Trophoblast cell (in vitro differentiated cells and primary cell): ENCODE measurements around the gene LCA5.

Experiments
- DNase-seq, 2 donors: peaks; one replicate each; pipeline ENCODE4 v3.0.0-alpha.2; 2016
- H2AFZ ChIP-seq: 2 replicates; pipeline ENCODE4 v1.6.1; 2013; ENCODE audit warnings: low read length, moderate library complexity, mild to moderate bottlenecking; ENCODE audit not compliant: insufficient read depth, poor library complexity
- H2AK5ac ChIP-seq: 2 replicates; pipeline ENCODE4 v1.6.1; 2013; ENCODE audit warnings: mild to moderate bottlenecking, low read length
- H2BK120ac ChIP-seq: 2 replicates; pipeline ENCODE4 v1.6.1; 2013; ENCODE audit warnings: low read length, mild to moderate bottlenecking, moderate library complexity; ENCODE audit not compliant: insufficient read depth, poor library complexity
- H2BK12ac ChIP-seq: 2 replicates; pipeline ENCODE4 v1.6.1; 2013; ENCODE audit warnings: mild to moderate bottlenecking, low read length, moderate library complexity
- H2BK5ac ChIP-seq: 2 replicates; pipeline ENCODE4 v1.6.1; 2013; ENCODE audit warnings: low read length, low read depth, moderate library complexity, mild to moderate bottlenecking; ENCODE audit not compliant: poor library complexity
- H3K14ac ChIP-seq: 2 replicates; pipeline ENCODE4 v1.6.1; 2013; ENCODE audit warnings: mild to moderate bottlenecking, low read length
- H3K18ac ChIP-seq: 2 replicates; pipeline ENCODE4 v1.6.1; 2013; ENCODE audit warnings: mild to moderate bottlenecking, low read length
- H3K23ac ChIP-seq: 2 replicates; pipeline ENCODE4 v1.6.1; 2013; ENCODE audit warnings: low read length
- H3K27ac ChIP-seq: 2 replicates; pipeline ENCODE4 v1.5.1; 2013; ENCODE audit warnings: low read depth, mild to moderate bottlenecking, inconsistent platforms, low read length, moderate library complexity
- H3K27me3 ChIP-seq: 2 replicates; pipeline ENCODE4 v1.6.1; 2013; ENCODE audit warnings: inconsistent platforms, mild to moderate bottlenecking, low read length, moderate library complexity; ENCODE audit not compliant: insufficient read depth
- H3K36me3 ChIP-seq, 2 experiments: 1 replicate in 1 of 2; 2 replicates in 1 of 2; pipeline ENCODE4 v1.6.1; 2013; ENCODE audit warnings: low read length in 2 of 2, mild to moderate bottlenecking in 2 of 2, moderate library complexity in 1 of 2; ENCODE audit not compliant: insufficient read depth in 2 of 2, control insufficient read depth in 1 of 2
- H3K4ac ChIP-seq: 2 replicates; pipeline ENCODE4 v1.6.1; 2013; ENCODE audit warnings: low read depth, mild to moderate bottlenecking, low read length, moderate library complexity
- H3K4me1 ChIP-seq, 2 experiments: 1 replicate in 1 of 2; 2 replicates in 1 of 2; pipeline ENCODE4 v1.6.1; 2013; ENCODE audit warnings: low read length in 2 of 2, mild to moderate bottlenecking in 2 of 2, moderate library complexity in 1 of 2; ENCODE audit not compliant: insufficient read depth in 2 of 2, control insufficient read depth in 1 of 2
- H3K4me2 ChIP-seq: 2 replicates; pipeline ENCODE4 v1.6.1; 2013; ENCODE audit warnings: inconsistent platforms, mild to moderate bottlenecking, low read length, moderate library complexity
- H3K4me3 ChIP-seq: 2 replicates; pipeline ENCODE4 v1.5.1; 2013; ENCODE audit warnings: mild to moderate bottlenecking, low read depth, low read length, inconsistent platforms
- H3K79me1 ChIP-seq: one replicate; pipeline ENCODE4 v1.6.1; 2013; ENCODE audit warnings: low read length
- H3K79me2 ChIP-seq: 2 replicates; pipeline ENCODE4 v1.6.1; 2013; ENCODE audit warnings: low read length, mild to moderate bottlenecking; ENCODE audit not compliant: control insufficient read depth, insufficient read depth, poor library complexity
- H3K9ac ChIP-seq: 2 replicates; pipeline ENCODE4 v1.6.1; 2013; ENCODE audit warnings: mild to moderate bottlenecking, low read length
- H3K9me3 ChIP-seq: 2 replicates; pipeline ENCODE4 v1.6.1; 2013; ENCODE audit warnings: low read depth, mild to moderate bottlenecking, control low read depth, inconsistent platforms, low read length; ENCODE audit not compliant: insufficient read depth
- H4K12ac ChIP-seq: 2 replicates; pipeline ENCODE4 v1.6.1; 2013; ENCODE audit warnings: low read depth, mild to moderate bottlenecking, low read length, moderate library complexity
- H4K8ac ChIP-seq: 2 replicates; pipeline ENCODE4 v1.6.1; 2013; ENCODE audit warnings: low read depth, mild to moderate bottlenecking, low read length, moderate library complexity
- H4K91ac ChIP-seq: one replicate; pipeline ENCODE4 v1.6.1; 2013; ENCODE audit warnings: low read depth, mild to moderate bottlenecking, low read length, moderate library complexity
- WGBS: extraction: QIAGEN DNeasy Blood & Tissue Kit; methylation state at CpG from one replicate; pipeline ENCODE4 v1.1.7; 2013; ENCODE audit warnings: missing lambda C conversion rate; ENCODE audit not compliant: insufficient read length, insufficient coverage; ENCODE audit errors: extremely low coverage; 5-methylcytosine and 5-hydroxymethylcytosine counted together

The LCA5 gene

GRCh38 chr6:79468587-79468986, 68.6 kb downstream of the LCA5 start:
- Histone ChIP-seq H4K91ac (no peak overlapping the region), H3K9me3 (no peaks in the 10 kb centered on the region), H4K8ac (no peak overlapping the region), H2AFZ (no peak overlapping the region), H2BK12ac (no peak overlapping the region), H3K9ac (no peak overlapping the region), H3K4me2 (no peak overlapping the region), H3K4ac (no peak overlapping the region), H4K12ac (no peak overlapping the region), H3K14ac (no peak overlapping the region), H3K36me3 (no peaks in the 10 kb centered on the region), H3K79me2 (no peaks in the 10 kb centered on the region), H2BK5ac (no peak overlapping the region), H3K27me3 (no peaks in the 10 kb centered on the region), H3K18ac (no peak overlapping the region), H3K27ac (peak overlapping the region; percentile 1), H3K79me1 (no peaks in the 10 kb centered on the region), H2AK5ac (no peak overlapping the region), H3K23ac (no peak overlapping the region), H3K4me1 (peaks cover 9 to 11% of the 10 kb centered on the region in 2 experiments), H2BK120ac (peak overlapping the region; percentile 40), H3K4me3 (no peak overlapping the region)
- DNase-seq = no peak
- WGBS = 100% methylated on average over 1 of the region's 8 CpGs

GRCh38 chr6:79468116-79468515, 69.1 kb downstream of the LCA5 start:
- Histone ChIP-seq H3K79me1 (no peaks in the 10 kb centered on the region), H3K4me3 (no peak overlapping the region), H3K18ac (no peak overlapping the region), H3K9ac (no peak overlapping the region), H3K4me2 (no peak overlapping the region), H3K36me3 (no peaks in the 10 kb centered on the region), H4K12ac (no peak overlapping the region), H3K4me1 (peaks cover 9 to 11% of the 10 kb centered on the region in 2 experiments), H2BK5ac (no peak overlapping the region), H2AFZ (peak overlapping the region; percentile 40), H4K8ac (no peak overlapping the region), H2BK12ac (peak overlapping the region; percentile 93), H2AK5ac (no peak overlapping the region), H2BK120ac (peak overlapping the region; percentile 40), H3K9me3 (no peaks in the 10 kb centered on the region), H3K4ac (no peak overlapping the region), H3K27ac (peak overlapping the region; percentile 48), H3K27me3 (no peaks in the 10 kb centered on the region), H3K14ac (peak overlapping the region; percentile 38), H3K23ac (no peak overlapping the region), H4K91ac (peak overlapping the region; percentile 65), H3K79me2 (no peaks in the 10 kb centered on the region)
- no CpG with 5 or more reads among the region's 2 CpGs for WGBS
- peak; percentile 82 to 89 for DNase-seq

DNA sequence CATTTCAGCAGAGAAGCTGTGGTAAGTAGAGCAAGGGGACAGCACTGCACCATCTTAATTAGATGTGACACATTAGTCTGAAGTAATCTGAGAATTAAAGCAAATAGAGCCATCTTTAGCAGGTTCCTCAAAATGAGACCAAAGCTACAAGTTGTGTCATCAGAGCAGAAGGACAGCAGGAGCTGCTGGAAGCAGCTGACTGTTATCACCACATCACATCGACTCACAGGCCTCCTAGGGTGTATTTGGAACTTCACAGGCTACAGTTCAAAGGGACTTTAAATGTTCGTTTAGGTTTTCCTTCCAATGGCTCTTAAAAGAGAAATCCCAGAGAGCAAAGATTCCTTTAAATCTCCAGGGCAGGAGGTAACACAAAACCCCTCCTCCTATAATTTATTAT, 69.5 kb downstream of the LCA5 start:
- H3K4me2 ChIP-seq = no peak overlapping the region
- H3K14ac ChIP-seq = no peak overlapping the region
- no peak overlapping the region for H4K8ac ChIP-seq
- no peak overlapping the region for H4K91ac ChIP-seq
- no peak overlapping the region for H3K18ac ChIP-seq
- peak; percentile 53 to 72 for DNase-seq
- no peaks in the 10 kb centered on the region for H3K27me3 ChIP-seq
- peaks cover 9 to 11% of the 10 kb centered on the region in 2 experiments for H3K4me1 ChIP-seq
- H2BK12ac ChIP-seq = no peak overlapping the region
- H2BK120ac ChIP-seq = no peak overlapping the region
- H3K23ac ChIP-seq = no peak overlapping the region
- H3K36me3 ChIP-seq = no peaks in the 10 kb centered on the region
- H4K12ac ChIP-seq = no peak overlapping the region
- peak overlapping the region; percentile 48 for H3K27ac ChIP-seq
- H3K79me1 ChIP-seq = no peaks in the 10 kb centered on the region
- H2AK5ac ChIP-seq = no peak overlapping the region
- no peak overlapping the region for H3K4ac ChIP-seq
- no CpG with 5 or more reads among the region's 2 CpGs for WGBS
- no peak overlapping the region for H2AFZ ChIP-seq
- H3K4me3 ChIP-seq = no peak overlapping the region
- H2BK5ac ChIP-seq = no peak overlapping the region
- no peak overlapping the region for H3K9ac ChIP-seq
- H3K9me3 ChIP-seq = no peaks in the 10 kb centered on the region
- no peaks in the 10 kb centered on the region for H3K79me2 ChIP-seq

DNA sequence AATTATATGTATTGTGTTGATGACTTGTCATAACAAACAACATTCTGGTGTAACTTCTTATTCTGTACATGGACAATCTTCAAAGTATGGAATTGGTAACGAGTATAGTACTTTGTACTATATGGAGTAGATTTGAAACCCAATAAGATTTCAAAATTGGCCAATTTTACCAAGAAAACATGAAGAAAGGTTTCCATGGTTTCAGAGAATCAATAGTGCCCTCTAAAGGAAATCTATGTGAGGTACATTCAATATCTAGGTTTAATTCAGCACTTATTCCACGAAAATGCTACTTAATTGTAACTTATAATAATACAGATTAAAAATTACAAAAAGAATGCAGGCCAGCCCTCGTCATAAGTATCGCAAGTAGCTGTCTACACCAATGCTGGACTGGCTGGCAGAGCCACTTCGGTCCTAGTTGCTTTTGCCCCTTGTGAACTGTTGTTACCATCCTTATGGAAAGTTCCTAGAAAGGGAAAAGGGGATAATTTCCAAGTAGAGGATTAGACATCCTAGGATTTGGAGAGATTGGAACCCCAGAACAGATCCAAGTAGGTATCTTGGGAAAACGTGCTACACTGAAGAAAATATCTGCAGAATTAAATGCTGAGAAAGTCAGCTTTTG, 70.9 kb downstream of the LCA5 start:
- WGBS = no CpG with 5 or more reads among the region's 6 CpGs
- Histone ChIP-seq H2AK5ac (no peak overlapping the region), H3K36me3 (no peaks in the 10 kb centered on the region), H2BK120ac (no peak overlapping the region), H3K18ac (no peak overlapping the region), H2BK5ac (no peak overlapping the region), H4K91ac (no peak overlapping the region), H3K23ac (no peak overlapping the region), H3K27ac (no peak overlapping the region), H3K4ac (no peak overlapping the region), H3K14ac (no peak overlapping the region), H2BK12ac (peak overlapping the region; percentile 20), H3K4me3 (no peak overlapping the region), H3K79me2 (no peaks in the 10 kb centered on the region), H3K4me1 (peaks cover 9 to 11% of the 10 kb centered on the region in 2 experiments), H3K79me1 (no peaks in the 10 kb centered on the region), H2AFZ (no peak overlapping the region), H3K4me2 (no peak overlapping the region), H3K9me3 (no peaks in the 10 kb centered on the region), H4K8ac (no peak overlapping the region), H3K9ac (no peak overlapping the region), H4K12ac (no peak overlapping the region), H3K27me3 (no peaks in the 10 kb centered on the region)
- peak in 1 of 2 donors; percentile 47 for DNase-seq
